Endothelial cell of umbilical vein (primary cell): ENCODE measurements around the gene NRM. TPM values are rescaled to one million over a fixed set of nuclear protein-coding genes. Genes with fewer than 3 reads are reported as not detected.
"Not testable (repeated sequence)": the region's sequence is repeated elsewhere in the genome, so short reads cannot be mapped to it uniquely, and the experiment has no call there.

Source experiments
- BruUV-seq: library from RNA; stranded (reverse); fragments of 400-500 nt; replicated peaks from 2 replicates; lab custom pipeline; 2021; lab: Mats Ljungman, UMichigan
- CTCF ChIA-PET: fragments of 300-600, 350-600 bp; sonication (Branson Sonifier 250); formaldehyde crosslinking; loops from one replicate; lab custom pipeline; 2021; ENCODE audit warnings: antibody characterized with exemption, inconsistent platforms; lab: Charles Lee
- POLR2A ChIA-PET: fragments of 300-600, 350-600 bp; sonication (Branson Sonifier 250); formaldehyde crosslinking; loops from one replicate; lab custom pipeline; 2021; ENCODE audit warnings: antibody characterized with exemption, inconsistent platforms; lab: Charles Lee
- DNase-seq: peaks from one replicate; pipeline ENCODE4 v3.0.0-alpha.2; 2011; ENCODE audit warnings: low read depth, low spot score
- FAIRE-seq: peaks from 2 replicates; lab custom pipeline; 2011; peaks lifted over from hg19 to GRCh38; lab: Jason Lieb, UNC
- H2AFZ ChIP-seq: 2 replicates; pipeline ENCODE4 v1.6.0; 2012; ENCODE audit warnings: low read depth, low read length, control low read depth, inconsistent platforms
- H3K27ac ChIP-seq: 2 replicates; pipeline ENCODE4 v1.5.1; 2011; ENCODE audit warnings: low read depth, mild to moderate bottlenecking, control low read depth, low read length, moderate library complexity; ENCODE audit not compliant: insufficient read depth
- H3K27me3 ChIP-seq, 2 experiments: 2 replicates each; pipeline versions ENCODE4 v1.6.0 to v1.6.1; 2011; ENCODE audit warnings: low read length in 2 of 2, mixed read lengths in 1 of 2; ENCODE audit not compliant: control insufficient read depth in 2 of 2, insufficient read depth in 2 of 2
- H3K36me3 ChIP-seq, 2 experiments: 2 replicates in 1 of 2; 3 replicates in 1 of 2; pipeline ENCODE4 v1.5.1; 2011; ENCODE audit warnings: low read length in 2 of 2, mild to moderate bottlenecking in 1 of 2, moderate library complexity in 1 of 2; ENCODE audit not compliant: control insufficient read depth in 2 of 2, insufficient read depth in 2 of 2; ENCODE audit errors: extremely low read depth in 1 of 2
- H3K4me1 ChIP-seq: 3 replicates; pipeline ENCODE4 v1.5.1; 2011; ENCODE audit warnings: mild to moderate bottlenecking, low read length; ENCODE audit not compliant: control insufficient read depth, insufficient read depth; ENCODE audit errors: extremely low read depth
- H3K4me2 ChIP-seq: 2 replicates; pipeline ENCODE4 v1.6.1; 2011; ENCODE audit warnings: low read length, control low read depth, mixed read lengths; ENCODE audit not compliant: insufficient read depth
- H3K4me3 ChIP-seq, 3 experiments: fragments of 200-600 bp in 1 of 3; sonication (generic), shearing (Covaris generic) in 1 of 3; replicated peaks in 1 of 3; 2 replicates each; pipeline ENCODE4 v1.5.1; 2011 to 2016; ENCODE audit warnings: control low read depth in 3 of 3, low read length in 3 of 3, mild to moderate bottlenecking in 2 of 3, inconsistent platforms in 1 of 3, low read depth in 1 of 3, moderate library complexity in 1 of 3; ENCODE audit not compliant: insufficient read depth in 1 of 3
- H3K79me2 ChIP-seq: 2 replicates; pipeline ENCODE4 v1.6.0; 2012; ENCODE audit warnings: low read length, inconsistent platforms; ENCODE audit not compliant: control insufficient read depth, insufficient read depth
- H3K9ac ChIP-seq: replicated peaks from 2 replicates; pipeline ENCODE3; 2011; ENCODE audit warnings: low read length, control low read depth; ENCODE audit not compliant: insufficient read depth; ENCODE audit errors: extremely low read depth
- H3K9me1 ChIP-seq: replicated peaks from 3 replicates; pipeline ENCODE4 v1.6.0; 2011; ENCODE audit warnings: mild to moderate bottlenecking, low read length; ENCODE audit not compliant: control insufficient read depth, insufficient read depth; ENCODE audit errors: extremely low read depth
- H3K9me3 ChIP-seq: replicated peaks from 2 replicates; pipeline ENCODE4 v1.5.1; 2012; ENCODE audit warnings: low read length, inconsistent platforms; ENCODE audit not compliant: control insufficient read depth, insufficient read depth
- H4K20me1 ChIP-seq: replicated peaks from 2 replicates; pipeline ENCODE3; 2011; ENCODE audit warnings: mild to moderate bottlenecking, low read length; ENCODE audit not compliant: control insufficient read depth, insufficient read depth; ENCODE audit errors: extremely low read depth
- EZH2 ChIP-seq: IDR thresholded peaks from 2 replicates; pipeline ENCODE4 v1.6.1; 2012; ENCODE audit warnings: borderline replicate concordance, low read depth, mild to moderate bottlenecking, moderate library complexity, low read length, inconsistent platforms; ENCODE audit not compliant: severe bottlenecking
- FOS ChIP-seq: IDR thresholded peaks from 2 replicates; pipeline ENCODE4 v1.6.1; 2011; ENCODE audit warnings: mild to moderate bottlenecking, low read length, moderate library complexity, borderline replicate concordance; ENCODE audit not compliant: insufficient read depth
- GATA2 ChIP-seq: IDR thresholded peaks from 2 replicates; pipeline ENCODE4 v1.7.0; 2011; ENCODE audit warnings: low read depth, mild to moderate bottlenecking, moderate library complexity, mixed read lengths, low read length; ENCODE audit not compliant: insufficient read length, insufficient read depth
- JUN ChIP-seq: IDR thresholded peaks from 2 replicates; pipeline ENCODE4 v1.6.1; 2011; ENCODE audit warnings: borderline replicate concordance, low read depth; ENCODE audit not compliant: insufficient read length, insufficient read depth
- MYC ChIP-seq: IDR thresholded peaks from one replicate; pipeline ENCODE4 v1.6.1; 2011; ENCODE audit warnings: mild to moderate bottlenecking, low read depth, low read length
- POLR2A ChIP-seq: IDR thresholded peaks from 2 replicates; pipeline ENCODE4 v1.6.1; 2012; ENCODE audit warnings: low read depth, mild to moderate bottlenecking, control low read depth, low read length
- POLR2AphosphoS5 ChIP-seq: IDR thresholded peaks from 2 replicates; pipeline ENCODE4 v1.6.1; 2012; ENCODE audit warnings: low read depth, mild to moderate bottlenecking, control low read depth, low read length, moderate library complexity; ENCODE audit not compliant: insufficient read depth
- dilution Hi-C: fragments of 300-500 bp; cut with MboI; formaldehyde crosslinking; loops from one replicate; pipeline ENCODE4 v1.15.0; 2019; ENCODE audit warnings: low sequenced_read_pairs; ENCODE audit not compliant: extremely low pct_ligation_motif_present
- intact Hi-C: fragments of 100-400 bp; cut with micrococcal nuclease; formaldehyde crosslinking; loops from one replicate; pipeline ENCODE4 v1.10.0; 2022
- polyA plus RNA-seq, 4 experiments: library from polyadenylated mRNA; depleted of rRNA in 3 of 4; stranded (reverse) in 3 of 4; unstranded in 1 of 4; fragments of >200 nt; gene quantifications; 2 replicates each; pipeline versions ENCODE4 v1.2.1 to v1.2.3, GENCODE V29; 2011 to 2012; ENCODE audit warnings: missing spikeins in 1 of 4
- total RNA-seq: library from RNA; stranded (reverse); gene quantifications from 2 replicates; pipeline ENCODE4 v1.2.3, GENCODE V29; 2021
- TF ChIP-seq, protein P1 (sequence below), 2 donors: IDR thresholded peaks; 1 replicate in 1 of 2; 2 replicates in 1 of 2; pipeline ENCODE4 v1.5.1; 2011; ENCODE audit warnings: low read length in 2 of 2, mild to moderate bottlenecking in 2 of 2, moderate library complexity in 2 of 2, control low read depth in 1 of 2, inconsistent platforms in 1 of 2, low read depth in 1 of 2; ENCODE audit not compliant: insufficient read depth in 1 of 2; ENCODE audit errors: extremely low read depth in 1 of 2
- TF ChIP-seq, protein P2 (sequence below): IDR thresholded peaks from 2 replicates; pipeline ENCODE4 v1.6.1; 2011; ENCODE audit not compliant: insufficient read depth, insufficient read length

Gene NRM
- total and polyA plus RNA-seq, 2 donors (not counting 3 experiments of a cell fraction or from before 2014, with no cell fraction given) = 32.2 to 33.8 TPM

DNA sequence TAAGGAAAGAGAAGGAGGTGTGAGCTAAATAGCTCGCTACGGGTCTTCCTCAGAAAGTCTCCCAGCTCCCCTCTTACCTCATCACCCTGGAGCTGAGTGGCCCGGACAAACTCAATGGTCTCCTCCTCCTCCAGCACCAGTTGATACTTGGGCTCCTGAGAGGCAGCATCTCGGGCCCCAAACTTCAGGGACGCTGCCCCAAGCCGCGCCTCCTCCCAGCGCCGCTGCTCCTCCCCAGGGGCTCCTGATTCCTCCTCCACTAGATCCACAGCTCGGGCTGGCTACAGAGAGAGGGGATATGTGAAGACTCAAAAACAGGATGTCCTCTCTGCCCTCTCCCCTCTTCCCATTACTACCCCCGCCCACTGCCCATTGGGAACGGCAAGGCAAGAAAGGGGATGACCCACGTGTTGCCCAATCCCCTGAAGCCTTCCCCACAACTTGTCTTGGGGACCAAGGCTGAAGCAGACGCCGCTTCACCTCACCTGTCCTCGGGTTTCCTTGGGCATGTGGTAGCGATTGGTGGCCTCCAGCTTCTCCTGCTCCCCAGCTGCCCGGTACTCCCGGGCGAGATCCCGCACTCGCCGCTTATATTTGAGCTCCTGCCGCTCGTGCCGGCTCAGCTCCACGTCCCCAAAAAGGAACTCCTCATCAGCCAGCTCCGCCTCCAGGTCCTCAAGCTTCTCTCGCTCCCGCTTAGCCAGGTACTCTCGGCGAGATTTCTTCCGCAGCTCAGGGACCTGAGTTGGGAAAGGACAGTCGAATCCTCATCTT is 25.6 kb downstream of the NRM start:
- Histone ChIP-seq H3K79me2 (no peaks in the 10 kb centered on the region), H4K20me1 (no peaks in the 10 kb centered on the region), H3K27ac (no peak overlapping the region), H3K9ac (no peak overlapping the region), H3K9me3 (no peaks in the 10 kb centered on the region), H3K4me3 (no peak overlapping the region), H3K27me3 (no peaks in the 10 kb centered on the region), H3K4me1 (no peaks in the 10 kb centered on the region), H3K9me1 (no peaks in the 10 kb centered on the region), H2AFZ (no peak overlapping the region), H3K4me2 (no peak overlapping the region), H3K36me3 (peaks cover 14 to 42% of the 10 kb centered on the region in 2 experiments)
- dilution Hi-C loops = no loop called here
- POLR2A ChIA-PET = interaction anchor here (0.6 kb wide), 1 partner anchor 37 kb away, joined by 3 read pairs; no protein-coding TSS in a partner anchor
- no peak for DNase-seq
- intact Hi-C loops = no loop called here
- CTCF ChIA-PET = interaction anchor here (0.8 to 1.7 kb wide), 7 partner anchors 8 to 183 kb away, joined by 3 to 5 read pairs (median 4); partner anchors contain the start of genes DHX16 and MRPS18B
- TF ChIP-seq, protein P1, sequence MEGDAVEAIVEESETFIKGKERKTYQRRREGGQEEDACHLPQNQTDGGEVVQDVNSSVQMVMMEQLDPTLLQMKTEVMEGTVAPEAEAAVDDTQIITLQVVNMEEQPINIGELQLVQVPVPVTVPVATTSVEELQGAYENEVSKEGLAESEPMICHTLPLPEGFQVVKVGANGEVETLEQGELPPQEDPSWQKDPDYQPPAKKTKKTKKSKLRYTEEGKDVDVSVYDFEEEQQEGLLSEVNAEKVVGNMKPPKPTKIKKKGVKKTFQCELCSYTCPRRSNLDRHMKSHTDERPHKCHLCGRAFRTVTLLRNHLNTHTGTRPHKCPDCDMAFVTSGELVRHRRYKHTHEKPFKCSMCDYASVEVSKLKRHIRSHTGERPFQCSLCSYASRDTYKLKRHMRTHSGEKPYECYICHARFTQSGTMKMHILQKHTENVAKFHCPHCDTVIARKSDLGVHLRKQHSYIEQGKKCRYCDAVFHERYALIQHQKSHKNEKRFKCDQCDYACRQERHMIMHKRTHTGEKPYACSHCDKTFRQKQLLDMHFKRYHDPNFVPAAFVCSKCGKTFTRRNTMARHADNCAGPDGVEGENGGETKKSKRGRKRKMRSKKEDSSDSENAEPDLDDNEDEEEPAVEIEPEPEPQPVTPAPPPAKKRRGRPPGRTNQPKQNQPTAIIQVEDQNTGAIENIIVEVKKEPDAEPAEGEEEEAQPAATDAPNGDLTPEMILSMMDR (IDR thresholded peaks at IDR 0.05; ENCODE audit: extremely low read depth in 1 of 2, insufficient read depth in 1 of 2, low read depth in 1 of 2, low read length in 2 of 2) = no peak
- TF ChIP-seq, protein P2, sequence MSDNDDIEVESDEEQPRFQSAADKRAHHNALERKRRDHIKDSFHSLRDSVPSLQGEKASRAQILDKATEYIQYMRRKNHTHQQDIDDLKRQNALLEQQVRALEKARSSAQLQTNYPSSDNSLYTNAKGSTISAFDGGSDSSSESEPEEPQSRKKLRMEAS = no peak
- TF ChIP-seq GATA2 (no peak), MYC (no peak), JUN (no peak), POLR2A (no peak), POLR2AphosphoS5 (no peak), FOS (no peak), EZH2 (no peak)
- FAIRE-seq = no peak
- TSS peak; percentile 49 for BruUV-seq

DNA sequence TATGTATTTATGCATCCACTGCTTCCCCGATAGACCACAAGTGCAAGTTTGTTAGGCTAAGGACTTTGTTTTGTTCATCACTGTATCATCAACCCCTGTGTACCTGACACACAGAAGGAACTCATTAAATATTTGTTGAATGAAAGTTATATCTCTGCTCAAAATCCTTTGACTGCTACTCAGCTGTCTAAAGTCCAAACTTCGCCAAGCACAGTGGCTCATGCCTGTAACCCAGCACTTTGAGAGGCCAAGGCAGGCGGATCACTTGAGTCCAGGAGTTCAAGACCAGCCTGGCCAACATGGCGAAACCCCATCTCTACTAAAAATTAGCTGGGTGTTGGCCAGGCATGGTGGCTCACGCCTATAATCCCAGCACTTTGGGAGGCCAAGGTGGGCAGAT is 32.9 kb downstream of the NRM start:
- POLR2A ChIA-PET, intact Hi-C loops: not testable (repeated sequence)

More for the DNA sequence above, 32.9 kb downstream of the NRM start:
- H3K9ac ChIP-seq, H3K9me3 ChIP-seq, H3K4me1 ChIP-seq, dilution Hi-C loops, H3K4me2 ChIP-seq, BruUV-seq, FAIRE-seq, H3K9me1 ChIP-seq, CTCF ChIA-PET, H3K79me2 ChIP-seq, DNase-seq, H4K20me1 ChIP-seq, H3K27ac ChIP-seq, H3K27me3 ChIP-seq, H2AFZ ChIP-seq, H3K4me3 ChIP-seq: not testable (repeated sequence)
- H3K36me3 ChIP-seq = peaks cover 26 to 63% of the 10 kb centered on the region in 2 experiments
